HepG2 (cell line): ENCODE measurements around the gene GRAP. TPM values are rescaled to one million over a fixed set of nuclear protein-coding genes. Genes with fewer than 3 reads are reported as not detected.

Experiments
- FOXO1 ChIP-seq: sonication (generic); formaldehyde crosslinking; IDR thresholded peaks from 2 replicates; pipeline ENCODE4 v1.4.0; 2020; ENCODE audit warnings: missing genetic modification reagents
- MED8 ChIP-seq: sonication (generic); formaldehyde crosslinking; IDR thresholded peaks from 2 replicates; pipeline ENCODE4 v1.8.1; 2023; ENCODE audit warnings: mild to moderate bottlenecking, missing genetic modification reagents; ENCODE audit not compliant: insufficient replicate concordance
- MIER3 ChIP-seq: IDR thresholded peaks from 2 replicates; pipeline ENCODE4 v1.6.1; 2016; ENCODE audit warnings: missing compliant biosample characterization, borderline replicate concordance
- MTA3 ChIP-seq: sonication (generic); formaldehyde crosslinking; IDR thresholded peaks from 2 replicates; pipeline ENCODE4 v1.4.0; 2020; ENCODE audit warnings: missing genetic modification reagents
- MXD1 ChIP-seq: sonication (generic); formaldehyde crosslinking; IDR thresholded peaks from 2 replicates; pipeline ENCODE4 v1.4.0; 2020; ENCODE audit warnings: mild to moderate bottlenecking, missing genetic modification reagents
- PRPF4 ChIP-seq: fragments of 200-400 bp; formaldehyde crosslinking; IDR thresholded peaks from 2 replicates; pipeline ENCODE4 v1.6.1; 2016; ENCODE audit warnings: low read length, low read depth; ENCODE audit not compliant: poor library complexity, severe bottlenecking
- RAD21 ChIP-seq: fragments of 450-650 bp; formaldehyde crosslinking; IDR thresholded peaks from 2 replicates; pipeline ENCODE4 v1.5.0; 2020; ENCODE audit warnings: mild to moderate bottlenecking
- SOX13 ChIP-seq, 3 experiments: fragments of 450-650 bp in 1 of 3; sonication (generic) in 1 of 3; formaldehyde crosslinking in 1 of 3; IDR thresholded peaks in 2 of 3; conservative IDR thresholded peaks in 1 of 3; 2 replicates each; pipeline versions ENCODE4 v1.5.0 to v1.6.1; 2016 to 2020; ENCODE audit warnings: antibody characterized with exemption in 1 of 3, mild to moderate bottlenecking in 1 of 3, missing compliant biosample characterization in 1 of 3, missing genetic modification reagents in 1 of 3, moderate library complexity in 1 of 3
- TAF15 ChIP-seq: fragments of 200-400 bp; formaldehyde crosslinking; IDR thresholded peaks from one replicate; pipeline ENCODE4 v1.6.1; 2018; ENCODE audit warnings: mild to moderate bottlenecking, low read depth, low read length; ENCODE audit not compliant: poor library complexity, severe bottlenecking
- TOPORS ChIP-seq: sonication (generic); formaldehyde crosslinking; IDR thresholded peaks from 2 replicates; pipeline ENCODE4 v1.8.0; 2023; ENCODE audit warnings: mild to moderate bottlenecking, missing genetic modification reagents
- ZNF225 ChIP-seq: sonication (generic); formaldehyde crosslinking; IDR thresholded peaks from 2 replicates; pipeline ENCODE4 v1.4.0; 2020; ENCODE audit warnings: mild to moderate bottlenecking, missing genetic modification reagents
- ZNF264 ChIP-seq: sonication (generic); formaldehyde crosslinking; IDR thresholded peaks from 2 replicates; pipeline ENCODE4 v1.4.0; 2020; ENCODE audit warnings: missing genetic modification reagents
- ZNF44 ChIP-seq: sonication (generic); formaldehyde crosslinking; IDR thresholded peaks from 2 replicates; pipeline ENCODE4 v1.5.1; 2020; ENCODE audit warnings: mild to moderate bottlenecking, missing genetic modification reagents
- ZNF616 ChIP-seq: sonication (generic); formaldehyde crosslinking; IDR thresholded peaks from 2 replicates; pipeline ENCODE4 v1.5.0; 2020; ENCODE audit warnings: low read depth, mild to moderate bottlenecking, missing genetic modification reagents
- ZNF670 ChIP-seq: sonication (generic); formaldehyde crosslinking; IDR thresholded peaks from 2 replicates; pipeline ENCODE4 v1.8.0; 2022; ENCODE audit warnings: mild to moderate bottlenecking, missing genetic modification reagents, borderline replicate concordance
- ZNF790 ChIP-seq: sonication (generic); formaldehyde crosslinking; IDR thresholded peaks from 2 replicates; pipeline ENCODE4 v1.8.0; 2022; ENCODE audit warnings: missing genetic modification reagents, mild to moderate bottlenecking, borderline replicate concordance
- ZNF792 ChIP-seq: IDR thresholded peaks from 2 replicates; pipeline ENCODE4 v1.6.1; 2016
- polyA plus RNA-seq, 8 experiments: library from polyadenylated mRNA; depleted of rRNA in 3 of 8; stranded (reverse) in 7 of 8; unstranded in 1 of 8; fragments of >200 nt; fragmentation: Illumina TruSeq in 4 of 8; extraction: Trizol in 4 of 8; gene quantifications; 2 replicates each; pipeline versions ENCODE4 v1.2.1 to v1.2.3, GENCODE V29; 2011 to 2016; ENCODE audit warnings: low read depth in 4 of 8, missing spikeins in 1 of 8, mixed read lengths in 1 of 8; ENCODE audit not compliant: insufficient read depth in 1 of 8
- total RNA-seq, 5 experiments: library from RNA; depleted of rRNA; stranded (reverse); fragments of >200 nt; fragmentation: Illumina TruSeq; extraction: Trizol; gene quantifications; 2 replicates each; pipeline ENCODE4 v1.2.3, GENCODE V29; 2016; ENCODE audit warnings: low read depth in 1 of 5
- TF ChIP-seq, protein P1 (sequence below): sonication (generic); formaldehyde crosslinking; IDR thresholded peaks from 2 replicates; pipeline ENCODE4 v1.4.0; 2020; ENCODE audit warnings: low read depth, mild to moderate bottlenecking, missing genetic modification reagents
- TF ChIP-seq, protein P2 (sequence below): sonication (generic); formaldehyde crosslinking; IDR thresholded peaks from 2 replicates; pipeline ENCODE4 v1.4.0; 2020; ENCODE audit warnings: mild to moderate bottlenecking, missing genetic modification reagents, borderline replicate concordance
- TF ChIP-seq, protein P3 (sequence below), 2 experiments: sonication (generic) in 1 of 2; formaldehyde crosslinking in 1 of 2; IDR thresholded peaks; 2 replicates each; pipeline versions ENCODE4 v1.4.0 to v1.6.1; 2018 to 2020; ENCODE audit warnings: missing genetic modification reagents in 2 of 2, borderline replicate concordance in 1 of 2, low read depth in 1 of 2, mild to moderate bottlenecking in 1 of 2, missing biosample characterization in 1 of 2
- TF ChIP-seq, protein P4 (sequence below): sonication (generic); formaldehyde crosslinking; IDR thresholded peaks from 2 replicates; pipeline ENCODE4 v1.4.0; 2020; ENCODE audit warnings: mild to moderate bottlenecking, missing genetic modification reagents

GRAP gene
- total and polyA plus RNA-seq, 2 of the 13 experiments (the other 11 are each of a cell fraction or from before 2014, with no cell fraction given): 0.77 to 1.7 TPM

GRCh38 chr17:19010729-19011505, 35.8 kb downstream of the GRAP start (continued):
- TF ChIP-seq PRPF4: no peak
- no peak for TF ChIP-seq ZNF225
- TF ChIP-seq FOXO1: peak; percentile 64; the same call in 1 of the 2 replicates
- TF ChIP-seq, protein P1, sequence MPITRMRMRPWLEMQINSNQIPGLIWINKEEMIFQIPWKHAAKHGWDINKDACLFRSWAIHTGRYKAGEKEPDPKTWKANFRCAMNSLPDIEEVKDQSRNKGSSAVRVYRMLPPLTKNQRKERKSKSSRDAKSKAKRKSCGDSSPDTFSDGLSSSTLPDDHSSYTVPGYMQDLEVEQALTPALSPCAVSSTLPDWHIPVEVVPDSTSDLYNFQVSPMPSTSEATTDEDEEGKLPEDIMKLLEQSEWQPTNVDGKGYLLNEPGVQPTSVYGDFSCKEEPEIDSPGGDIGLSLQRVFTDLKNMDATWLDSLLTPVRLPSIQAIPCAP (CRISPR knock-in tag): no peak
- TF ChIP-seq ZNF616 (CRISPR knock-in tag): no peak
- no peak for TF ChIP-seq MXD1 (CRISPR knock-in tag)
- TF ChIP-seq, protein P2, sequence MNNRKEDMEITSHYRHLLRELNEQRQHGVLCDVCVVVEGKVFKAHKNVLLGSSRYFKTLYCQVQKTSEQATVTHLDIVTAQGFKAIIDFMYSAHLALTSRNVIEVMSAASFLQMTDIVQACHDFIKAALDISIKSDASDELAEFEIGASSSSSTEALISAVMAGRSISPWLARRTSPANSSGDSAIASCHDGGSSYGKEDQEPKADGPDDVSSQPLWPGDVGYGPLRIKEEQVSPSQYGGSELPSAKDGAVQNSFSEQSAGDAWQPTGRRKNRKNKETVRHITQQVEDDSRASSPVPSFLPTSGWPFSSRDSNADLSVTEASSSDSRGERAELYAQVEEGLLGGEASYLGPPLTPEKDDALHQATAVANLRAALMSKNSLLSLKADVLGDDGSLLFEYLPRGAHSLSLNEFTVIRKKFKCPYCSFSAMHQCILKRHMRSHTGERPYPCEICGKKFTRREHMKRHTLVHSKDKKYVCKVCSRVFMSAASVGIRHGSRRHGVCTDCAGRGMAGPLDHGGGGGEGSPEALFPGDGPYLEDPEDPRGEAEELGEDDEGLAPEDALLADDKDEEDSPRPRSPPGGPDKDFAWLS: no peak
- no peak for TF ChIP-seq ZNF792
- TF ChIP-seq ZNF264 (CRISPR knock-in tag): no peak
- TF ChIP-seq ZNF670: no peak
- no peak for TF ChIP-seq MED8 (CRISPR knock-in tag)
- no peak for TF ChIP-seq ZNF790 (CRISPR knock-in tag)
- TF ChIP-seq, protein P3, sequence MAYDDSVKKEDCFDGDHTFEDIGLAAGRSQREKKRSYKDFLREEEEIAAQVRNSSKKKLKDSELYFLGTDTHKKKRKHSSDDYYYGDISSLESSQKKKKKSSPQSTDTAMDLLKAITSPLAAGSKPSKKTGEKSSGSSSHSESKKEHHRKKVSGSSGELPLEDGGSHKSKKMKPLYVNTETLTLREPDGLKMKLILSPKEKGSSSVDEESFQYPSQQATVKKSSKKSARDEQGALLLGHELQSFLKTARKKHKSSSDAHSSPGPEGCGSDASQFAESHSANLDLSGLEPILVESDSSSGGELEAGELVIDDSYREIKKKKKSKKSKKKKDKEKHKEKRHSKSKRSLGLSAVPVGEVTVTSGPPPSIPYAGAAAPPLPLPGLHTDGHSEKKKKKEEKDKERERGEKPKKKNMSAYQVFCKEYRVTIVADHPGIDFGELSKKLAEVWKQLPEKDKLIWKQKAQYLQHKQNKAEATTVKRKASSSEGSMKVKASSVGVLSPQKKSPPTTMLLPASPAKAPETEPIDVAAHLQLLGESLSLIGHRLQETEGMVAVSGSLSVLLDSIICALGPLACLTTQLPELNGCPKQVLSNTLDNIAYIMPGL (CRISPR knock-in tag; IDR thresholded peaks at IDR 0.05; ENCODE audit: borderline replicate concordance in 1 of 2, low read depth in 1 of 2): no peak
- no peak for TF ChIP-seq TOPORS
- TF ChIP-seq MTA3 (CRISPR knock-in tag): no peak
- no peak for TF ChIP-seq MIER3 (CRISPR knock-in tag)
- TF ChIP-seq ZNF44 (CRISPR knock-in tag): no peak
- TF ChIP-seq RAD21 (CRISPR knock-in tag): no peak
- TF ChIP-seq TAF15: no peak
- TF ChIP-seq, protein P4, sequence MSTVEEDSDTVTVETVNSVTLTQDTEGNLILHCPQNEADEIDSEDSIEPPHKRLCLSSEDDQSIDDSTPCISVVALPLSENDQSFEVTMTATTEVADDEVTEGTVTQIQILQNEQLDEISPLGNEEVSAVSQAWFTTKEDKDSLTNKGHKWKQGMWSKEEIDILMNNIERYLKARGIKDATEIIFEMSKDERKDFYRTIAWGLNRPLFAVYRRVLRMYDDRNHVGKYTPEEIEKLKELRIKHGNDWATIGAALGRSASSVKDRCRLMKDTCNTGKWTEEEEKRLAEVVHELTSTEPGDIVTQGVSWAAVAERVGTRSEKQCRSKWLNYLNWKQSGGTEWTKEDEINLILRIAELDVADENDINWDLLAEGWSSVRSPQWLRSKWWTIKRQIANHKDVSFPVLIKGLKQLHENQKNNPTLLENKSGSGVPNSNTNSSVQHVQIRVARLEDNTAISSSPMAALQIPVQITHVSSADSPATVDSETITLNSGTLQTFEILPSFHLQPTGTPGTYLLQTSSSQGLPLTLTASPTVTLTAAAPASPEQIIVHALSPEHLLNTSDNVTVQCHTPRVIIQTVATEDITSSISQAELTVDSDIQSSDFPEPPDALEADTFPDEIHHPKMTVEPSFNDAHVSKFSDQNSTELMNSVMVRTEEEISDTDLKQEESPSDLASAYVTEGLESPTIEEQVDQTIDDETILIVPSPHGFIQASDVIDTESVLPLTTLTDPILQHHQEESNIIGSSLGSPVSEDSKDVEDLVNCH: no peak
- no peak for TF ChIP-seq SOX13 (IDR thresholded peaks at IDR 0.05)
- 0 out of 4 replicates have a peak, but pooled peaks of 1 of the 2 experiments have one; percentile 13 for TF ChIP-seq SOX13 (CRISPR knock-in tag; conservative IDR thresholded peaks at IDR 0.05 in 1 of 2, IDR thresholded peaks at IDR 0.05 in 1 of 2)
